GM12878 (cell line): ENCODE results near the gene METAP2. TPM values are rescaled to one million over a fixed set of nuclear protein-coding genes. Genes with fewer than 3 reads are reported as not detected.

ENCODE experiments used
- HDAC2 ChIP-seq: fragments of 200-600 bp; sonication (generic); IDR thresholded peaks from 2 replicates; pipeline ENCODE4 v1.6.1; 2017
- MYC ChIP-seq: IDR thresholded peaks from 2 replicates; pipeline ENCODE4 v1.6.1; 2011; ENCODE audit warnings: mild to moderate bottlenecking, low read length, moderate library complexity, inconsistent platforms; ENCODE audit not compliant: insufficient read depth, insufficient replicate concordance, insufficient read length, severe bottlenecking
- SREBF1 ChIP-seq: IDR thresholded peaks from 2 replicates; pipeline ENCODE4 v1.6.1; 2012; ENCODE audit warnings: mild to moderate bottlenecking, low read length
- polyA plus RNA-seq, 11 experiments: library from polyadenylated mRNA; depleted of rRNA in 4 of 11; unstranded in 6 of 11; stranded (reverse) in 5 of 11; fragments of >200 nt; fragmentation: Nextera tagmentation in 4 of 11; fragmentation: Illumina TruSeq in 1 of 11; extraction: Ambion mirVana in 4 of 11; extraction: Trizol in 1 of 11; gene quantifications; 1 replicate in 1 of 11; 2 replicates in 10 of 11; pipeline versions ENCODE4 v1.2.1 to v1.2.3, GENCODE V29; 2011 to 2016; ENCODE audit warnings: inconsistent platforms in 2 of 11, missing spikeins in 2 of 11, low read depth in 1 of 11
- total RNA-seq, 4 experiments: library from RNA; depleted of rRNA in 3 of 4; stranded (reverse); fragments of >200 nt in 3 of 4; fragmentation: Illumina TruSeq in 1 of 4; extraction: Trizol in 1 of 4; gene quantifications; 2 replicates each; pipeline versions ENCODE4 v1.2.1 to v1.2.3, GENCODE V29; 2013 to 2021
- TF ChIP-seq, protein P1 (sequence below): IDR thresholded peaks from 2 replicates; pipeline ENCODE4 v1.6.1; 2011; ENCODE audit warnings: borderline replicate concordance, low read depth, mild to moderate bottlenecking, moderate library complexity, low read length; ENCODE audit not compliant: insufficient read depth, poor library complexity, severe bottlenecking
- TF ChIP-seq, protein P2 (sequence below): fragments of 150-350 bp; IDR thresholded peaks from 2 replicates; pipeline ENCODE4 v1.6.1; 2016; ENCODE audit warnings: low read depth, low read length
- TF ChIP-seq, protein P3 (sequence below): fragments of 450-650 bp; IDR thresholded peaks from 2 replicates; pipeline ENCODE4 v1.6.1; 2018; ENCODE audit warnings: mild to moderate bottlenecking, low read depth, moderate library complexity; ENCODE audit not compliant: partially characterized antibody
- TF ChIP-seq, protein P4 (sequence below): fragments of 450-650 bp; formaldehyde crosslinking; IDR thresholded peaks from 2 replicates; pipeline ENCODE4 v1.4.0; 2020; ENCODE audit warnings: mild to moderate bottlenecking, moderate library complexity

Gene METAP2
- total and polyA plus RNA-seq, 10 of the 15 experiments (the other 5 are each of a cell fraction or from before 2014, with no cell fraction given): 50.7 to 132 (median 73.9) TPM

- TF ChIP-seq, protein P1, sequence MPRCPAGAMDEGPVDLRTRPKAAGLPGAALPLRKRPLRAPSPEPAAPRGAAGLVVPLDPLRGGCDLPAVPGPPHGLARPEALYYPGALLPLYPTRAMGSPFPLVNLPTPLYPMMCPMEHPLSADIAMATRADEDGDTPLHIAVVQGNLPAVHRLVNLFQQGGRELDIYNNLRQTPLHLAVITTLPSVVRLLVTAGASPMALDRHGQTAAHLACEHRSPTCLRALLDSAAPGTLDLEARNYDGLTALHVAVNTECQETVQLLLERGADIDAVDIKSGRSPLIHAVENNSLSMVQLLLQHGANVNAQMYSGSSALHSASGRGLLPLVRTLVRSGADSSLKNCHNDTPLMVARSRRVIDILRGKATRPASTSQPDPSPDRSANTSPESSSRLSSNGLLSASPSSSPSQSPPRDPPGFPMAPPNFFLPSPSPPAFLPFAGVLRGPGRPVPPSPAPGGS: no peak
- TF ChIP-seq MYC (no peak), HDAC2 (no peak), SREBF1 (no peak)
- TF ChIP-seq, protein P2, sequence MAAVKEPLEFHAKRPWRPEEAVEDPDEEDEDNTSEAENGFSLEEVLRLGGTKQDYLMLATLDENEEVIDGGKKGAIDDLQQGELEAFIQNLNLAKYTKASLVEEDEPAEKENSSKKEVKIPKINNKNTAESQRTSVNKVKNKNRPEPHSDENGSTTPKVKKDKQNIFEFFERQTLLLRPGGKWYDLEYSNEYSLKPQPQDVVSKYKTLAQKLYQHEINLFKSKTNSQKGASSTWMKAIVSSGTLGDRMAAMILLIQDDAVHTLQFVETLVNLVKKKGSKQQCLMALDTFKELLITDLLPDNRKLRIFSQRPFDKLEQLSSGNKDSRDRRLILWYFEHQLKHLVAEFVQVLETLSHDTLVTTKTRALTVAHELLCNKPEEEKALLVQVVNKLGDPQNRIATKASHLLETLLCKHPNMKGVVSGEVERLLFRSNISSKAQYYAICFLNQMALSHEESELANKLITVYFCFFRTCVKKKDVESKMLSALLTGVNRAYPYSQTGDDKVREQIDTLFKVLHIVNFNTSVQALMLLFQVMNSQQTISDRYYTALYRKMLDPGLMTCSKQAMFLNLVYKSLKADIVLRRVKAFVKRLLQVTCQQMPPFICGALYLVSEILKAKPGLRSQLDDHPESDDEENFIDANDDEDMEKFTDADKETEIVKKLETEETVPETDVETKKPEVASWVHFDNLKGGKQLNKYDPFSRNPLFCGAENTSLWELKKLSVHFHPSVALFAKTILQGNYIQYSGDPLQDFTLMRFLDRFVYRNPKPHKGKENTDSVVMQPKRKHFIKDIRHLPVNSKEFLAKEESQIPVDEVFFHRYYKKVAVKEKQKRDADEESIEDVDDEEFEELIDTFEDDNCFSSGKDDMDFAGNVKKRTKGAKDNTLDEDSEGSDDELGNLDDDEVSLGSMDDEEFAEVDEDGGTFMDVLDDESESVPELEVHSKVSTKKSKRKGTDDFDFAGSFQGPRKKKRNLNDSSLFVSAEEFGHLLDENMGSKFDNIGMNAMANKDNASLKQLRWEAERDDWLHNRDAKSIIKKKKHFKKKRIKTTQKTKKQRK: no peak
- TF ChIP-seq, protein P3, sequence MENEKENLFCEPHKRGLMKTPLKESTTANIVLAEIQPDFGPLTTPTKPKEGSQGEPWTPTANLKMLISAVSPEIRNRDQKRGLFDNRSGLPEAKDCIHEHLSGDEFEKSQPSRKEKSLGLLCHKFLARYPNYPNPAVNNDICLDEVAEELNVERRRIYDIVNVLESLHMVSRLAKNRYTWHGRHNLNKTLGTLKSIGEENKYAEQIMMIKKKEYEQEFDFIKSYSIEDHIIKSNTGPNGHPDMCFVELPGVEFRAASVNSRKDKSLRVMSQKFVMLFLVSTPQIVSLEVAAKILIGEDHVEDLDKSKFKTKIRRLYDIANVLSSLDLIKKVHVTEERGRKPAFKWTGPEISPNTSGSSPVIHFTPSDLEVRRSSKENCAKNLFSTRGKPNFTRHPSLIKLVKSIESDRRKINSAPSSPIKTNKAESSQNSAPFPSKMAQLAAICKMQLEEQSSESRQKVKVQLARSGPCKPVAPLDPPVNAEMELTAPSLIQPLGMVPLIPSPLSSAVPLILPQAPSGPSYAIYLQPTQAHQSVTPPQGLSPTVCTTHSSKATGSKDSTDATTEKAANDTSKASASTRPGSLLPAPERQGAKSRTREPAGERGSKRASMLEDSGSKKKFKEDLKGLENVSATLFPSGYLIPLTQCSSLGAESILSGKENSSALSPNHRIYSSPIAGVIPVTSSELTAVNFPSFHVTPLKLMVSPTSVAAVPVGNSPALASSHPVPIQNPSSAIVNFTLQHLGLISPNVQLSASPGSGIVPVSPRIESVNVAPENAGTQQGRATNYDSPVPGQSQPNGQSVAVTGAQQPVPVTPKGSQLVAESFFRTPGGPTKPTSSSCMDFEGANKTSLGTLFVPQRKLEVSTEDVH: no peak
- TF ChIP-seq, protein P4, sequence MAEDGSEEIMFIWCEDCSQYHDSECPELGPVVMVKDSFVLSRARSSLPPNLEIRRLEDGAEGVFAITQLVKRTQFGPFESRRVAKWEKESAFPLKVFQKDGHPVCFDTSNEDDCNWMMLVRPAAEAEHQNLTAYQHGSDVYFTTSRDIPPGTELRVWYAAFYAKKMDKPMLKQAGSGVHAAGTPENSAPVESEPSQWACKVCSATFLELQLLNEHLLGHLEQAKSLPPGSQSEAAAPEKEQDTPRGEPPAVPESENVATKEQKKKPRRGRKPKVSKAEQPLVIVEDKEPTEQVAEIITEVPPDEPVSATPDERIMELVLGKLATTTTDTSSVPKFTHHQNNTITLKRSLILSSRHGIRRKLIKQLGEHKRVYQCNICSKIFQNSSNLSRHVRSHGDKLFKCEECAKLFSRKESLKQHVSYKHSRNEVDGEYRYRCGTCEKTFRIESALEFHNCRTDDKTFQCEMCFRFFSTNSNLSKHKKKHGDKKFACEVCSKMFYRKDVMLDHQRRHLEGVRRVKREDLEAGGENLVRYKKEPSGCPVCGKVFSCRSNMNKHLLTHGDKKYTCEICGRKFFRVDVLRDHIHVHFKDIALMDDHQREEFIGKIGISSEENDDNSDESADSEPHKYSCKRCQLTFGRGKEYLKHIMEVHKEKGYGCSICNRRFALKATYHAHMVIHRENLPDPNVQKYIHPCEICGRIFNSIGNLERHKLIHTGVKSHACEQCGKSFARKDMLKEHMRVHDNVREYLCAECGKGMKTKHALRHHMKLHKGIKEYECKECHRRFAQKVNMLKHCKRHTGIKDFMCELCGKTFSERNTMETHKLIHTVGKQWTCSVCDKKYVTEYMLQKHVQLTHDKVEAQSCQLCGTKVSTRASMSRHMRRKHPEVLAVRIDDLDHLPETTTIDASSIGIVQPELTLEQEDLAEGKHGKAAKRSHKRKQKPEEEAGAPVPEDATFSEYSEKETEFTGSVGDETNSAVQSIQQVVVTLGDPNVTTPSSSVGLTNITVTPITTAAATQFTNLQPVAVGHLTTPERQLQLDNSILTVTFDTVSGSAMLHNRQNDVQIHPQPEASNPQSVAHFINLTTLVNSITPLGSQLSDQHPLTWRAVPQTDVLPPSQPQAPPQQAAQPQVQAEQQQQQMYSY (CRISPR knock-in tag): no peak
- TF ChIP-seq, all 136 proteins: peak for 0
Measured at GRCh38 chr12:95424271-95424994, 49.5 kb upstream of the METAP2 start (continued).
